Activated CD4-positive, alpha-beta T cell treated with anti-CD3 and anti-CD28 coated beads, Interleukin-2, Interleukin-4, amounts not matched to agents 100 ng/mL and 50 ng/mL, durations not matched to agents 16 hours and 8 hours (primary cell): ENCODE results near the gene TRIP13.

ENCODE experiments used
- DNase-seq: peaks from one replicate; pipeline ENCODE4 v3.0.0-alpha.2; 2020; ENCODE audit warnings: low spot score

TRIP13 gene

GRCh38 chr5:854966-855743 lies 37.5 kb upstream of the TRIP13 start:
- DNase-seq = no peak

- DNase-seq = no peak
These were observed 36.7 kb upstream of the TRIP13 start for GRCh38 chr5:855771-856530.

GRCh38 chr5:856531-857425 lies 35.9 kb upstream of the TRIP13 start:
- DNase-seq = no peak

- DNase-seq = no peak
These were observed 34.0 kb upstream of the TRIP13 start for GRCh38 chr5:858726-859125.

- DNase-seq = no peak
These were observed 33.3 kb upstream of the TRIP13 start for GRCh38 chr5:859391-859790.

GRCh38 chr5:859798-860296 lies 32.8 kb upstream of the TRIP13 start:
- no peak for DNase-seq

GRCh38 chr5:860506-861150 lies 32.1 kb upstream of the TRIP13 start:
- no peak for DNase-seq

- no peak for DNase-seq
These were observed 31.0 kb upstream of the TRIP13 start for GRCh38 chr5:861442-862366.

GRCh38 chr5:862367-863243 lies 30.1 kb upstream of the TRIP13 start:
- no peak for DNase-seq

GRCh38 chr5:863244-863805 lies 29.4 kb upstream of the TRIP13 start:
- DNase-seq = no peak

- DNase-seq = no peak
These were observed 28.1 kb upstream of the TRIP13 start for GRCh38 chr5:864492-865167.

- no peak for DNase-seq
These were observed 27.5 kb upstream of the TRIP13 start for GRCh38 chr5:865168-865521.

GRCh38 chr5:865771-866170 lies 26.9 kb upstream of the TRIP13 start:
- no peak for DNase-seq

- no peak for DNase-seq
These were observed 25.3 kb upstream of the TRIP13 start for GRCh38 chr5:867300-867870.

GRCh38 chr5:868428-869135 lies 24.1 kb upstream of the TRIP13 start:
- DNase-seq = no peak

- DNase-seq = no peak
These were observed 21.7 kb upstream of the TRIP13 start for GRCh38 chr5:870956-871355.

GRCh38 chr5:871596-872298 lies 20.9 kb upstream of the TRIP13 start:
- DNase-seq = no peak
